ENCODE data around the gene LRRC25.

LRRC25 gene

GRCh38 chr19:18443406-18443805 is 46.0 kb upstream of the LRRC25 start:
- no peak for TF ChIP-seq CTCF (conservative IDR thresholded peaks at IDR 0.05)

GRCh38 chr19:18442941-18443340 is 45.5 kb upstream of the LRRC25 start:
- H3K27ac ChIP-seq: peak overlapping the region; percentile 89; the same call in 1 of the 2 replicates
- TF ChIP-seq CTCF (conservative IDR thresholded peaks at IDR 0.05): no peak

More at GRCh38 chr19:18443406-18443805, 46.0 kb upstream of the LRRC25 start:
- peak overlapping the region; percentile 89; the same call in 1 of the 2 replicates for H3K27ac ChIP-seq

GRCh38 chr19:18441804-18442788 is 44.7 kb upstream of the LRRC25 start:
- H3K27ac ChIP-seq: peak overlapping the region; percentile 89; the same call in 1 of the 2 replicates
- no peak for TF ChIP-seq CTCF (conservative IDR thresholded peaks at IDR 0.05)

GRCh38 chr19:18440936-18441803 is 43.7 kb upstream of the LRRC25 start:
- no peak for TF ChIP-seq CTCF (conservative IDR thresholded peaks at IDR 0.05)
- H3K27ac ChIP-seq: no peak overlapping the region

GRCh38 chr19:18440415-18440877 is 43.0 kb upstream of the LRRC25 start:
- TF ChIP-seq CTCF (conservative IDR thresholded peaks at IDR 0.05): peak; percentile 42; the same call in 1 of the 2 replicates
- H3K27ac ChIP-seq: no peak overlapping the region

GRCh38 chr19:18439910-18440237 is 42.5 kb upstream of the LRRC25 start:
- no peak overlapping the region for H3K27ac ChIP-seq
- TF ChIP-seq CTCF (conservative IDR thresholded peaks at IDR 0.05): no peak
